ENCODE measurements around the gene TTC9C.
A peak's percentile ranks its signal among the peaks of the same experiment; 100 is the strongest.
"Not testable (repeated sequence)": the region's sequence is repeated elsewhere in the genome, so short reads cannot be mapped to it uniquely, and the experiment has no call there.

Gene TTC9C

GRCh38 chr11:62687508-62688396 is 40.5 kb upstream of the TTC9C start:
- H3K4me3 ChIP-seq = peak overlapping the region; percentile 15 to 22

DNA sequence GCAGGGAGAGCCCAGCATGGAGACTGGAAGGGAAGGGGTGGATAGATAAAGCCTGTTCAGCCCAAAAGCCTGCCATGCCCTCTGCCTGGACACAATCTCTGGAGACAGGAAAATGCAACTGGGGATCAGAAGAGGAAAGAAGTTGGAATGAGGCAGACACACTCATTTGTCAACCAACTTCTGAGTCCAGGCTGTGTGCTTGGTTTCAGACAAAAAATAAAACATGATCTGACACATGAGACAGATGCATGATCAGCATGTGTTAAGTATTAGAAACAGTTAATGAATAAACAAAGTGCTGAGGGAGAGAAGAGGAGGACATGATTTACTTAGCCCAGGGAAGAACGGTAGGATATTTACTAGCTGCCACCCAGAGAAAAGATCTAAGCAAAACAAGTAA is 39.8 kb upstream of the TTC9C start:
- Histone ChIP-seq H3K4me3 (peak overlapping the region in 1 of 2 donors; percentile 22), H3K27me3 (peaks cover 0 to 16% of the 10 kb centered on the region in 2 donors), H3K36me3 (peaks cover 22 to 40% (median 28%) of the 10 kb centered on the region in 3 donors), H3K27ac (no peak overlapping the region), H3K9me3 (no peaks in the 10 kb centered on the region), H3K4me1 (peaks cover 0 to 15% (median 4%) of the 10 kb centered on the region in 4 donors)
- TF ChIP-seq, protein P1, sequence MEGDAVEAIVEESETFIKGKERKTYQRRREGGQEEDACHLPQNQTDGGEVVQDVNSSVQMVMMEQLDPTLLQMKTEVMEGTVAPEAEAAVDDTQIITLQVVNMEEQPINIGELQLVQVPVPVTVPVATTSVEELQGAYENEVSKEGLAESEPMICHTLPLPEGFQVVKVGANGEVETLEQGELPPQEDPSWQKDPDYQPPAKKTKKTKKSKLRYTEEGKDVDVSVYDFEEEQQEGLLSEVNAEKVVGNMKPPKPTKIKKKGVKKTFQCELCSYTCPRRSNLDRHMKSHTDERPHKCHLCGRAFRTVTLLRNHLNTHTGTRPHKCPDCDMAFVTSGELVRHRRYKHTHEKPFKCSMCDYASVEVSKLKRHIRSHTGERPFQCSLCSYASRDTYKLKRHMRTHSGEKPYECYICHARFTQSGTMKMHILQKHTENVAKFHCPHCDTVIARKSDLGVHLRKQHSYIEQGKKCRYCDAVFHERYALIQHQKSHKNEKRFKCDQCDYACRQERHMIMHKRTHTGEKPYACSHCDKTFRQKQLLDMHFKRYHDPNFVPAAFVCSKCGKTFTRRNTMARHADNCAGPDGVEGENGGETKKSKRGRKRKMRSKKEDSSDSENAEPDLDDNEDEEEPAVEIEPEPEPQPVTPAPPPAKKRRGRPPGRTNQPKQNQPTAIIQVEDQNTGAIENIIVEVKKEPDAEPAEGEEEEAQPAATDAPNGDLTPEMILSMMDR (IDR thresholded peaks at IDR 0.05) = no peak
- intact Hi-C loops (cut with DNase I; ENCODE audit: low total_unique reads) = no loop called here
- no peak for DNase-seq

More at GRCh38 chr11:62687508-62688396, 40.5 kb upstream of the TTC9C start:
- Histone ChIP-seq H3K36me3 (peaks cover 14 to 33% (median 24%) of the 10 kb centered on the region in 3 donors), H3K4me1 (peaks cover 0 to 15% (median 4%) of the 10 kb centered on the region in 4 donors), H3K27ac (peak overlapping the region in 1 of 2 donors; percentile 20), H3K9me3 (no peaks in the 10 kb centered on the region), H3K27me3 (peaks cover 0 to 16% of the 10 kb centered on the region in 2 donors)
- intact Hi-C loops (cut with DNase I; ENCODE audit: low total_unique reads) = no loop called here
- no peak for DNase-seq
- TF ChIP-seq, protein P1 (IDR thresholded peaks at IDR 0.05) = no peak

- Histone ChIP-seq H3K4me3 (peak within 1 kb of the TSS in 1 of 2 donors; percentile 22), H3K4me1 (peaks cover 0 to 15% (median 4%) of the 10 kb centered on the region in 4 donors), H3K27me3 (peaks cover 0 to 16% of the 10 kb centered on the region in 2 donors), H3K9me3 (no peaks in the 10 kb centered on the region), H3K27ac (peak within 1 kb of the TSS in 1 of 2 donors; percentile 18), H3K36me3 (peaks cover 23 to 48% (median 30%) of the 10 kb centered on the region in 3 donors)
- TF ChIP-seq, protein P1 (IDR thresholded peaks at IDR 0.05) = no peak
- intact Hi-C loops (cut with DNase I; ENCODE audit: low total_unique reads) = loop anchor here (10.0 kb wide), 1 partner anchor 295 kb away; no protein-coding TSS in a partner anchor
- peak; percentile 86 to 90 for DNase-seq
These were observed 38.7 kb upstream of the TTC9C start, which contains the start of gene LRRN4CL for GRCh38 chr11:62689421-62690183. TSS of gene LRRN4CL (minus strand) at chr11:62689530. CDS start at chr11:62688508, 1,022 bp downstream.

DNA sequence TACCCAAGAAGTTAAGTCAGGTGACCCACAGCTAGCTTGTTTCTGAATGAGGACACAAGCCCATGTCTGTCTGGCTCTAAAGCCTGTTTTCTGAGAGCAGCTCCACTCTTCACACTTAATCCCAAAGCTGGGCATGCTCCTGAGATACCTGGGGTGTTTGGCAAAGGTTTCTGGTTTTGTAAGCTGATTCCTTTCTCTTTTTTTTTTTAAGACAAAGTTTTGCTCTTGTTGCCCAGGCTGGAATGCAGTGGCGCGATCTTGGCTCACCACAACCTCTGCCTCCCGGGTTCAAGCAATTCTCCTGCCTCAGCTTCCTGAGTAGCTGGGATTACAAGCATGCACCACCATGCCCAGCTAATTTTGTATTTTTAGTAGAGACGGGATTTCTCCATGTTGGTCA is 34.7 kb upstream of the TTC9C start:
- H3K36me3 ChIP-seq = peaks cover 23 to 48% (median 30%) of the 10 kb centered on the region in 3 donors
- not testable (repeated sequence) for DNase-seq, H3K27ac ChIP-seq, H3K27me3 ChIP-seq, H3K9me3 ChIP-seq, H3K4me3 ChIP-seq
- intact Hi-C loops (cut with DNase I; ENCODE audit: low total_unique reads) = loop anchor here (10.0 kb wide), 1 partner anchor 299 kb away; no protein-coding TSS in a partner anchor
- peaks cover 0 to 11% (median 0%) of the 10 kb centered on the region in 4 donors for H3K4me1 ChIP-seq

- Histone ChIP-seq H3K27ac (no peak overlapping the region), H3K4me1 (peaks cover 0 to 7% (median 0%) of the 10 kb centered on the region in 4 donors), H3K4me3 (no peak overlapping the region), H3K27me3 (no peaks in the 10 kb centered on the region), H3K36me3 (peaks cover 23 to 47% (median 30%) of the 10 kb centered on the region in 3 donors), H3K9me3 (no peaks in the 10 kb centered on the region)
- peak; percentile 86 to 88 for DNase-seq
- TF ChIP-seq, protein P1 (IDR thresholded peaks at IDR 0.05) = peak; percentile 76 to 87
- intact Hi-C loops (cut with DNase I; ENCODE audit: low total_unique reads) = loop anchor here (10.0 kb wide), 1 partner anchor 300 kb away; no protein-coding TSS in a partner anchor
These were observed 33.7 kb upstream of the TTC9C start for GRCh38 chr11:62694455-62695167.
